Measurements from ENCODE around the gene SELE.

SELE gene

GRCh38 chr1:169707912-169708604 lies 25.8 kb downstream of the SELE start:
- H3K4me3 ChIP-seq (ENCODE audit: low read length) = no peak overlapping the region
- no peak for TF ChIP-seq CTCF (conservative IDR thresholded peaks at IDR 0.05; ENCODE audit: low read depth, low read length)
- no peak for DNase-seq (ENCODE audit: low read depth)

GRCh38 chr1:169704797-169705196 lies 29.1 kb downstream of the SELE start:
- H3K4me3 ChIP-seq (ENCODE audit: low read length) = no peak overlapping the region
- no peak for TF ChIP-seq CTCF (conservative IDR thresholded peaks at IDR 0.05; ENCODE audit: low read depth, low read length)
- no peak for DNase-seq (ENCODE audit: low read depth)

GRCh38 chr1:169701261-169702005 lies 32.4 kb downstream of the SELE start:
- no peak for TF ChIP-seq CTCF (conservative IDR thresholded peaks at IDR 0.05; ENCODE audit: low read depth, low read length)
- DNase-seq (ENCODE audit: low read depth) = no peak
- H3K4me3 ChIP-seq (ENCODE audit: low read length) = no peak overlapping the region

- peak; percentile 4 for TF ChIP-seq CTCF (conservative IDR thresholded peaks at IDR 0.05; ENCODE audit: low read depth, low read length)
- DNase-seq (ENCODE audit: low read depth) = no peak
- H3K4me3 ChIP-seq (ENCODE audit: low read length) = no peak overlapping the region
These were observed 34.2 kb downstream of the SELE start for GRCh38 chr1:169699707-169700106.

- no peak overlapping the region for H3K4me3 ChIP-seq (ENCODE audit: low read length)
- no peak for TF ChIP-seq CTCF (conservative IDR thresholded peaks at IDR 0.05; ENCODE audit: low read depth, low read length)
- no peak for DNase-seq (ENCODE audit: low read depth)
These were observed 34.9 kb downstream of the SELE start for GRCh38 chr1:169698976-169699375.

GRCh38 chr1:169697755-169698154 lies 36.1 kb downstream of the SELE start:
- DNase-seq (ENCODE audit: low read depth) = no peak
- no peak overlapping the region for H3K4me3 ChIP-seq (ENCODE audit: low read length)
- TF ChIP-seq CTCF (conservative IDR thresholded peaks at IDR 0.05; ENCODE audit: low read depth, low read length) = no peak
